ENCODE results near the gene PLD3.

The PLD3 gene

GRCh38 chr19:40425450-40426287, 77.2 kb downstream of the PLD3 start, which contains the start of gene SERTAD1:
Gene SERTAD1 (minus strand): TSS chr19:40425992. CDS start chr19:40423546, 2,446 bp downstream.
- DNase-seq (ENCODE audit: insufficient read length, low spot score), result peak; percentile 97
- peak; percentile 92 for FAIRE-seq
